Glomerular visceral epithelial cell (primary cell): ENCODE data around the gene KIAA1671.

Experiments
- DNase-seq: peaks from one replicate; pipeline ENCODE4 v3.0.0-alpha.2; 2016; ENCODE audit errors: extremely low spot score

The KIAA1671 gene

GRCh38 chr22:24981066-24981465 lies 28.6 kb downstream of the KIAA1671 start:
- DNase-seq: no peak

- DNase-seq: no peak
Observed at GRCh38 chr22:24981656-24982055, 29.1 kb downstream of the KIAA1671 start.

- no peak for DNase-seq
Observed at GRCh38 chr22:24982301-24983056, 30.0 kb downstream of the KIAA1671 start.

GRCh38 chr22:24983151-24983550 lies 30.6 kb downstream of the KIAA1671 start:
- DNase-seq: no peak

GRCh38 chr22:24984122-24984521 lies 31.6 kb downstream of the KIAA1671 start:
- no peak for DNase-seq

GRCh38 chr22:24985826-24986214 lies 33.3 kb downstream of the KIAA1671 start:
- DNase-seq: peak; percentile 73

- no peak for DNase-seq
Observed at GRCh38 chr22:24986816-24987215, 34.3 kb downstream of the KIAA1671 start.

- no peak for DNase-seq
Observed at GRCh38 chr22:24989135-24989534, 36.6 kb downstream of the KIAA1671 start.

GRCh38 chr22:24989541-24989951 lies 37.0 kb downstream of the KIAA1671 start:
- DNase-seq: no peak

- DNase-seq: no peak
Observed at GRCh38 chr22:24990344-24990905, 37.9 kb downstream of the KIAA1671 start.

- no peak for DNase-seq
Observed at GRCh38 chr22:24992946-24993345, 40.4 kb downstream of the KIAA1671 start.

GRCh38 chr22:24994070-24994763 lies 41.7 kb downstream of the KIAA1671 start:
- peak; percentile 57 for DNase-seq

GRCh38 chr22:24995649-24996180 lies 43.2 kb downstream of the KIAA1671 start:
- DNase-seq: no peak

GRCh38 chr22:24996420-24996952 lies 44.0 kb downstream of the KIAA1671 start:
- DNase-seq: peak; percentile 47

- no peak for DNase-seq
Observed at GRCh38 chr22:24997023-24997422, 44.5 kb downstream of the KIAA1671 start.

- no peak for DNase-seq
Observed at GRCh38 chr22:25000686-25001085, 48.2 kb downstream of the KIAA1671 start.

- DNase-seq: no peak
Observed at GRCh38 chr22:25002241-25002985, 49.9 kb downstream of the KIAA1671 start.

- DNase-seq: no peak
Observed at GRCh38 chr22:25006354-25006753, 53.8 kb downstream of the KIAA1671 start.

- peak; percentile 58 for DNase-seq
Observed at GRCh38 chr22:25007444-25008106, 55.1 kb downstream of the KIAA1671 start.

GRCh38 chr22:25008666-25009065 lies 56.1 kb downstream of the KIAA1671 start:
- DNase-seq: peak; percentile 96

GRCh38 chr22:25012741-25013143 lies 60.2 kb downstream of the KIAA1671 start:
- no peak for DNase-seq
